Measurements from ENCODE around the gene NR1H2. TPM values are rescaled to one million over a fixed set of nuclear protein-coding genes. Genes with fewer than 3 reads are reported as not detected.

NR1H2 gene
- total and polyA plus RNA-seq, 10 of the 15 experiments (the other 5 are each of a cell fraction or from before 2014, with no cell fraction given) = 0.05 to 54.2 (median 35.1) TPM

DNA sequence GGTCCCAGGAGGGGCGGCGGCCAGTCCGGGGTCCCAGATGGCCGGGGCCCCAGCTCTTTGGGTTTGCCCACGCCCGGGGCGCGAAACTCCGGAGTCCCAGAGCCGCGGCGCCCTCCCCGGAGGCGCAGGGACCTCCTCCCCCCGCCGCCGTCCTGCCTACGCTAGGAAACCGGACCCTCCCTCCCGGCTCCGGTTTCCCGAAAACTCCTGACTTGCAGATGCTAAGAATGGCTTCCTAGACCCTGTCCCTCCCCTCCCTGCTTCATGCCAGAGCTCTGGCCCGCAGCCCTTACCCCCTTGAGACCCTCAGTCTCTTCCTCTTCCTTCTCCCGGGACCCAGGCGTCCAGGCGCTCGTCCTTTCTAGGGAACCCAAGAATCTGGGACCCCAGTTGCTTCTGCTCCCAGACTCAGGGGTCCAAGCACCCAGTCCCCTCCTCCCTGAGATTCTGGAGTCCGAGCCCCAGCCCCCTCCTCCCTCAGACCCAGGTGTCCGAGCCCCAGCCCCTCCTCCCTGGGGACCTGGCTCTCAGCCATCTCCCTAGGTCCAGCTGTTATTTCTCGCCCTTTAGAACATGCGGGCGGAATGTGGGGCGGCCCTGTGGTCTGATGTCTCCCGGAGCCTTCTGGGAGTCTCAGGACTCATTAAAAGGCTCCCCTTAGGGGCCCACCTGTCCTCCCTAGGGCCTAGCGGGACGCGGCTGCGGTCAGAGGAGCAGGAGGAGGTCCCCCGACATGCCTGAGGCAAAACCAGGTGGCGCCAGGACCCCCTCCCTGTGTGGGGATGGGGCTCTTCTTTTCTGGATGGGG, 56.2 kb downstream of the NR1H2 start, which contains the start of gene MYBPC2 (continued):
- TF ChIP-seq, protein P1, sequence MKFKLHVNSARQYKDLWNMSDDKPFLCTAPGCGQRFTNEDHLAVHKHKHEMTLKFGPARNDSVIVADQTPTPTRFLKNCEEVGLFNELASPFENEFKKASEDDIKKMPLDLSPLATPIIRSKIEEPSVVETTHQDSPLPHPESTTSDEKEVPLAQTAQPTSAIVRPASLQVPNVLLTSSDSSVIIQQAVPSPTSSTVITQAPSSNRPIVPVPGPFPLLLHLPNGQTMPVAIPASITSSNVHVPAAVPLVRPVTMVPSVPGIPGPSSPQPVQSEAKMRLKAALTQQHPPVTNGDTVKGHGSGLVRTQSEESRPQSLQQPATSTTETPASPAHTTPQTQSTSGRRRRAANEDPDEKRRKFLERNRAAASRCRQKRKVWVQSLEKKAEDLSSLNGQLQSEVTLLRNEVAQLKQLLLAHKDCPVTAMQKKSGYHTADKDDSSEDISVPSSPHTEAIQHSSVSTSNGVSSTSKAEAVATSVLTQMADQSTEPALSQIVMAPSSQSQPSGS (IDR thresholded peaks at IDR 0.05; ENCODE audit: low read length) = no peak
- TF ChIP-seq ASH2L (IDR thresholded peaks at IDR 0.05; ENCODE audit: borderline replicate concordance, low read depth) (no peak), NRF1 (conservative IDR thresholded peaks at IDR 0.05; ENCODE audit: low read depth, low read length) (no peak), MYB (IDR thresholded peaks at IDR 0.05; ENCODE audit: borderline replicate concordance, low read depth, low read length) (no peak), MTA2 (IDR thresholded peaks at IDR 0.05; ENCODE audit: low read depth) (peak; percentile 66; the same call in 1 of the 2 replicates), POLR2AphosphoS5 (IDR thresholded peaks at IDR 0.05; ENCODE audit: low read length) (no peak), JUNB (IDR thresholded peaks at IDR 0.05) (no peak), ATF7 (IDR thresholded peaks at IDR 0.05; ENCODE audit: low read depth) (no peak), ZNF24 (IDR thresholded peaks at IDR 0.05) (no peak), SMAD5 (IDR thresholded peaks at IDR 0.05; ENCODE audit: low read depth) (no peak), NR2C2 (IDR thresholded peaks at IDR 0.05; ENCODE audit: borderline replicate concordance, control insufficient read depth, insufficient read length, low read depth) (no peak), SP1 (IDR thresholded peaks at IDR 0.05; ENCODE audit: low read depth, low read length) (no peak), MTA3 (IDR thresholded peaks at IDR 0.05; ENCODE audit: borderline replicate concordance, low read length) (no peak), RELA (IDR thresholded peaks at IDR 0.05; ENCODE audit: borderline replicate concordance, partially characterized antibody) (no peak), CEBPB (IDR thresholded peaks at IDR 0.05; ENCODE audit: borderline replicate concordance in 1 of 2, low read depth in 2 of 2, low read length in 2 of 2) (no peak), NFYA (IDR thresholded peaks at IDR 0.05; ENCODE audit: borderline replicate concordance, low read depth, low read length) (no peak), BMI1 (IDR thresholded peaks at IDR 0.05; ENCODE audit: borderline replicate concordance) (no peak), ZNF622 (IDR thresholded peaks at IDR 0.05) (no peak), CHD2 (IDR thresholded peaks at IDR 0.05; ENCODE audit: borderline replicate concordance, low read depth, low read length) (no peak), NFYB (IDR thresholded peaks at IDR 0.05; ENCODE audit: insufficient read depth, low read depth, low read length) (no peak), CREB1 (IDR thresholded peaks at IDR 0.05; ENCODE audit: low read depth) (no peak), JUND (IDR thresholded peaks at IDR 0.05; ENCODE audit: low read depth, low read length) (no peak), BRCA1 (IDR thresholded peaks at IDR 0.05; ENCODE audit: low read depth, low read length) (no peak), GATAD2B (conservative IDR thresholded peaks at IDR 0.05; ENCODE audit: low read depth) (0 out of 2 replicates have a peak, but pooled peaks have one; percentile 61)
- TF ChIP-seq, protein P2, sequence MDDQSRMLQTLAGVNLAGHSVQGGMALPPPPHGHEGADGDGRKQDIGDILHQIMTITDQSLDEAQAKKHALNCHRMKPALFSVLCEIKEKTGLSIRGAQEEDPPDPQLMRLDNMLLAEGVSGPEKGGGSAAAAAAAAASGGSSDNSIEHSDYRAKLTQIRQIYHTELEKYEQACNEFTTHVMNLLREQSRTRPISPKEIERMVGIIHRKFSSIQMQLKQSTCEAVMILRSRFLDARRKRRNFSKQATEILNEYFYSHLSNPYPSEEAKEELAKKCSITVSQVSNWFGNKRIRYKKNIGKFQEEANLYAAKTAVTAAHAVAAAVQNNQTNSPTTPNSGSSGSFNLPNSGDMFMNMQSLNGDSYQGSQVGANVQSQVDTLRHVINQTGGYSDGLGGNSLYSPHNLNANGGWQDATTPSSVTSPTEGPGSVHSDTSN (IDR thresholded peaks at IDR 0.05; ENCODE audit: insufficient replicate concordance, low read depth, low read length) = no peak
- TF ChIP-seq, protein P3, sequence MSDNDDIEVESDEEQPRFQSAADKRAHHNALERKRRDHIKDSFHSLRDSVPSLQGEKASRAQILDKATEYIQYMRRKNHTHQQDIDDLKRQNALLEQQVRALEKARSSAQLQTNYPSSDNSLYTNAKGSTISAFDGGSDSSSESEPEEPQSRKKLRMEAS (IDR thresholded peaks at IDR 0.05; ENCODE audit: low read depth, low read length) = no peak
- TF ChIP-seq, protein P4, sequence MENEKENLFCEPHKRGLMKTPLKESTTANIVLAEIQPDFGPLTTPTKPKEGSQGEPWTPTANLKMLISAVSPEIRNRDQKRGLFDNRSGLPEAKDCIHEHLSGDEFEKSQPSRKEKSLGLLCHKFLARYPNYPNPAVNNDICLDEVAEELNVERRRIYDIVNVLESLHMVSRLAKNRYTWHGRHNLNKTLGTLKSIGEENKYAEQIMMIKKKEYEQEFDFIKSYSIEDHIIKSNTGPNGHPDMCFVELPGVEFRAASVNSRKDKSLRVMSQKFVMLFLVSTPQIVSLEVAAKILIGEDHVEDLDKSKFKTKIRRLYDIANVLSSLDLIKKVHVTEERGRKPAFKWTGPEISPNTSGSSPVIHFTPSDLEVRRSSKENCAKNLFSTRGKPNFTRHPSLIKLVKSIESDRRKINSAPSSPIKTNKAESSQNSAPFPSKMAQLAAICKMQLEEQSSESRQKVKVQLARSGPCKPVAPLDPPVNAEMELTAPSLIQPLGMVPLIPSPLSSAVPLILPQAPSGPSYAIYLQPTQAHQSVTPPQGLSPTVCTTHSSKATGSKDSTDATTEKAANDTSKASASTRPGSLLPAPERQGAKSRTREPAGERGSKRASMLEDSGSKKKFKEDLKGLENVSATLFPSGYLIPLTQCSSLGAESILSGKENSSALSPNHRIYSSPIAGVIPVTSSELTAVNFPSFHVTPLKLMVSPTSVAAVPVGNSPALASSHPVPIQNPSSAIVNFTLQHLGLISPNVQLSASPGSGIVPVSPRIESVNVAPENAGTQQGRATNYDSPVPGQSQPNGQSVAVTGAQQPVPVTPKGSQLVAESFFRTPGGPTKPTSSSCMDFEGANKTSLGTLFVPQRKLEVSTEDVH (IDR thresholded peaks at IDR 0.05; ENCODE audit: low read depth, partially characterized antibody) = no peak

Measured in GM12878 (cell line).